Hippocampal formation (tissue), 2 donors: ENCODE measurements around the gene BRK1.
"Not testable (repeated sequence)": the region's sequence is repeated elsewhere in the genome, so short reads cannot be mapped to it uniquely, and the experiment has no call there.

Experiments used
- DNase-seq, 2 donors: peaks; one replicate each; lab custom pipeline; 2025; lab: John Stamatoyannopoulos, UW

BRK1 gene

GRCh38 chr3:10115326-10116137 is at the start of gene BRK1:
Gene BRK1 (plus strand): TSS chr3:10115675. CDS start chr3:10115702, 27 bp downstream.
- peak; percentile 89 to 91 for DNase-seq

DNA sequence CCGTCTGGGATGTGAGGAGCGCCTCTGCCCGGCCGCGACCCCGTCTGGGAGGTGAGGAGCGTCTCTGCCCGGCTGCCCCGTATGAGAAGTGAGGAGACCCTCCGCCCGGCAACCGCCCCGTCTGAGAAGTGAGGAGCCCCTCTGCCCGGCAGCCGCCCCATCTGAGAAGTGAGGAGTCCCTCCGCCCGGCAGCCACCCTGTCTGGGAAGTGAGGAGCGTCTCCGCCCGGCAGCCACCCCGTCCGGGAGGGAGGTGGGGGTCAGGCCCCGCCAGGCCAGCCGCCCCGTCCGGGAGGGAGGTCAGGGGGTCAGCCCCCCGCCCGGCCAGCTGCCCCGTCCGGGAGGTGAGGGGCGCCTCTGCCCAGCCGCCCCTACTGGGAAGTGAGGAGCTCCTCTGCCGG is 45.4 kb upstream of the BRK1 start:
- not testable (repeated sequence) for DNase-seq

- DNase-seq = no peak
Measured at GRCh38 chr3:10074666-10075065, 40.8 kb upstream of the BRK1 start.

GRCh38 chr3:10081871-10082270 is 33.6 kb upstream of the BRK1 start:
- DNase-seq = no peak

DNA sequence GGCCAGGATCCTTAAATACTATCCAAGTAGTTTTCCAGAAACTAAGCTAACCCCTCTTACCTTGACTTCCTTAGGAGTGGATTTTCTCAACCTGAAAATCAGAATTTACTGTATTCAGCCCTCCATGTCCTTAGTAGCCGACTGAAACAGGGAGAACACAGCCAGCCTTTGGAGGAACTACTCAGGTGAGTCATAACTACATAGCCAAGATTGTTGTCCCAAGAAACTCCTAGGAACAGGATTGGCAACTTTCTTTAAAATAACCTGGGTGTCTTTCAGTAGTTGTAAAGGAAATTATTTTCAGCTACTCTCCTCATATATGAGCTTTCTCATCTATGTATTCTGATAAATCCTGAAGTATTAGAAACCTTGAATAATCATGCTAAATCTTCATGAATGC is 29.7 kb upstream of the BRK1 start:
- no peak for DNase-seq

- DNase-seq = no peak
Measured at GRCh38 chr3:10088256-10088655, 27.2 kb upstream of the BRK1 start.

- DNase-seq = no peak
Measured at GRCh38 chr3:10090179-10090578, 25.3 kb upstream of the BRK1 start.

DNA sequence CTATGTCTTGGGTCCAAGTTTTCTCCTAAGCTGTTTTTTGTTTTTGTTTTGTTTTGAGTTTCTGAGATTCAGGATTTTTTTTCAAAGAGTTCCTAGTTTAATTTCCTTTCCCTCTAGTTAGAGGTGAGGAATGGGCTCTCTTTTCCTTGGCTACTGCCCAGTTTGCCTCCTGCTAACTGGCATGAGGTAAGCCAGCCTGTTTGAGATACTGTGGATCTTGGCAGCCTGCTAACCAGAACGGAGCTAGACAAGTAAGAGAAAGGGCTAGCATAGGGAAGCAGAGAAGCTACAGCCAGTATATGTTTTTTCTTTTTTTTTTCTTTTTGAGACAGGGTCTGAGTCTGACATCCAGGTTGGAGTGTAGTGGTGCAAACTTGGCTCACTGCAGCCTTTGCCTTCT is 24.7 kb upstream of the BRK1 start:
- DNase-seq = not testable (repeated sequence)

DNA sequence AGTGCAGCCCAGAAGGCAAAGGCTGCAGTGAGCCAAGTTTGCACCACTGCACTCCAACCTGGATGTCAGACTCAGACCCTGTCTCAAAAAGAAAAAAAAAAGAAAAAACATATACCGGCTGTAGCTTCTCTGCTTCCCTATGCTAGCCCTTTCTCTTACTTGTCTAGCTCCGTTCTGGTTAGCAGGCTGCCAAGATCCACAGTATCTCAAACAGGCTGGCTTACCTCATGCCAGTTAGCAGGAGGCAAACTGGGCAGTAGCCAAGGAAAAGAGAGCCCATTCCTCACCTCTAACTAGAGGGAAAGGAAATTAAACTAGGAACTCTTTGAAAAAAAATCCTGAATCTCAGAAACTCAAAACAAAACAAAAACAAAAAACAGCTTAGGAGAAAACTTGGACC is 24.1 kb upstream of the BRK1 start:
- DNase-seq = not testable (repeated sequence)

DNA sequence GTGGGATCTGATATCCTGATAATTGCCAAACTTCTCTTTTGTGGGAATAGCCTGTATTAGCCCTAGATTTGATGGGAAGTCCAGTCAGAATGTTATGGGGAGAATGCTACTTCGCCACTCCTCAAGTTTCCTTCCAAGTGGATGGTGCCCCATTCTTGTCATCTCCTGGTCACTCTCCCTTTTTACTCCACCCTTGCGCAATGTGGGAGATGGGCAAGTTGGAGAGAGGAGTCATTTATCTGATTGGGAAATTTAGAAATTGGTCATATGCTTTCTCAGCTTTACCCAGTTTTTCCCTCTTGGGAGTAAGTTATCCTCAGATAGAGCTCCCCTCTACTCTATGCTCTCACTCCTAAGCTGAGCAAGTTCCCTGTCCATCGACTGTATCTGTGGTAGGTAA is 21.8 kb upstream of the BRK1 start:
- DNase-seq = no peak

GRCh38 chr3:10099041-10099440 is 16.4 kb upstream of the BRK1 start:
- peak in 1 of 2 donors; percentile 33 for DNase-seq

GRCh38 chr3:10106919-10107318 is 8.6 kb upstream of the BRK1 start:
- DNase-seq = no peak

DNA sequence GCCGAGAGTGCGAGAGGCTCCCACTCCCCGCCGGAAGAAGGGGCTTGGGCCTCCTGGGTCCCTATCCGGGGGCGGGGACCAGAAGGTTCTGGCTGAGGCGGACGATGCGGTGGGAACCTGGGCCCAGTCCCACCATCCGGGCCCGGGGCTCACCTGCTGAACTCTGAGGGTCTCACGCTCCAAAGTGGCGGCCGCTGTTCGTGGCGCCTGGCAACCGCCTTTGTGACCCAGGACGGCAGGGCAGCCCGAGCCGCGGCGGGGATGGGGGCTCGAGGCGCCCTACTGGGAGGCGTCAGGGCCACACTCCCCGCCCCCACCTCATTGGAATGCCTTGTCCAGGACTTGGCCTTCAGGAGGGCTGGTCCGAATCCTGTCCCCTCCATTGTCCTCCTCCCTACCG is 7.4 kb upstream of the BRK1 start, which contains the start of gene FANCD2OS:
FANCD2OS (minus strand) TSS at position 165 of the 400 bp plus-strand sequence. CDS start 3,481 bp downstream, outside the sequence.
- no peak for DNase-seq

DNA sequence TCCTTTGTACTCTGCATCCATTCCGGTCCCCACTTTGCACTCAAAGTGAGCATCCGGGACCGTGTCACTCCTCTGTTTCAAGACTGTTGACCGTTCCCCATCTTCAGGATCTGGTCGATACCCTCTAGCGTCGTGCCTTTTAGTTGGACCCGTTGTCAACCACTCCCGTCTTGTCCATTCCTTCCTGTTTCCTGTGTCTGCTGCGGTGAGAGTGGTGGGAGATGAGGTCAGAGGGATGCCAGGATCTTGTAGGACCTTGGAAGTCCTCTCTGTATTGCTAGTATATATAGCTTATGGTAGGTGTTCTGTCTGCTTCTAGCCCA is 624 bp downstream of the BRK1 start:
- DNase-seq = no peak

GRCh38 chr3:10116928-10117327 is 1.5 kb downstream of the BRK1 start:
- DNase-seq = no peak

- DNase-seq = no peak
Measured at GRCh38 chr3:10119376-10119775, 3.9 kb downstream of the BRK1 start.

DNA sequence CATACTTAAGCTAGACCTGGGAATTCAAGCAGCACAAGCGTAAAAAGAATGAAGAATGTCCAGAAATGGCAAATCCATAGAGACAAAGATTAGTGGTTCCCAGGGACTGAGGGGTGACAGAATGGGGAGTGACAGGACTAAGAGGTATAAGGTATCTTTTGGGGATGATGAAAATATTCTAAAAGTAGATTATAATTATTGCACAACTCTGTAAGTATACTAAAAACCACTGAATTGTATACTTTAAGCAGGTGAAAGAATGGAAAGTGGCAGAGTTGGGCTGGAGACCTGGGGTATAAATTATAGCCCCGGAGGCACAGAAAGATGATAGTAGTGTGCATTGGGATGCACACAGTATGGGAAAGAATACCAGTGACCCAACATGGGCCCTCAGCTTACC is 5.6 kb downstream of the BRK1 start:
- DNase-seq = no peak

GRCh38 chr3:10122724-10123123 is 7.2 kb downstream of the BRK1 start:
- DNase-seq = no peak

DNA sequence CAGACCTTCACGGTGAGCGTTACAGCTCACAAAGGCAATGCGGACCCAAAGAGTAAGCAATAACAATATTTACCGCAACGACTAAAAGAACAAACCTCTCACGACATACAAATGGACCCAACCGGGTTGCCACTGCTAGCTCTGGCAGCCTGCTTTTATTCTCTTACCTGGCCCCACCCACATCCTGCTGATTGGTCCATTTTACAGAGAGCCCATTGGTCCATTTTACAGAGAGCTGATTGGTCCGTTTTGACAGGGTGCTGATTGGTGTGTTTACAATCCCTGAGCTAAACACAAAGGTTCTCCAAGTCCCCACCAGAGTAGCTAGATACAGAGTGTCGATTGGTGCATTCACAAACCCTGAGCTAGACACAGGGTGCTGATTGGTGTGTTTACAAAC is 20.4 kb downstream of the BRK1 start:
- DNase-seq = not testable (repeated sequence)

DNA sequence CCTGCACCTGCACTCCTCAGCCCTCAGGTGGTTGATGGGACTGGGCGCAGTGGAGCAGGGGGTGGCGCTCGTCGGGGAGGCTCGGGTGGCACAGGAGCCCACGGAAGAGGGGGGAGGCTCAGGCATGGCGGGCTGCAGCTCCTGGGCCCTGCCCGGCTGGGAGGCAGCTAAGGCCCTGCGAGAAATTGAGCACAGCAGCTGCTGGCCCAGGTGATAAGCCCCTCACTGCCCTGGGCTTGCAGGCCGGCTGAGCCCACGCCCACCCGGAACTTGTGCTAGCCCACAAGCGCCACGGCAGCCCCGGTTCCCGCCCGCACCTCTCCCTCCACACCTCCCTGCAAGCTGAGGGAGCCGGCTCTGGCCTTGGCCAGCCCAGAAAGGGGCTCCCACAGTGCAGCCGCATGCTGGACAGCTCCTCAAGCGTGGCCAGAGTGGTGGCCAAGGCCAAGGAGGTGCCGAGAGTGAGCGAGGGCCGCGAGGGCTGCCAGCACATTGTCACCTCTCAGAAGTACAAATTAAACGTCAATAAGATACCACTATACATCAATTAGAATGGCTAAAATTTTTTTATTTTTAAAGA is 21.0 kb downstream of the BRK1 start:
- no peak for DNase-seq

GRCh38 chr3:10137178-10137577 is 21.7 kb downstream of the BRK1 start:
- no peak for DNase-seq

DNA sequence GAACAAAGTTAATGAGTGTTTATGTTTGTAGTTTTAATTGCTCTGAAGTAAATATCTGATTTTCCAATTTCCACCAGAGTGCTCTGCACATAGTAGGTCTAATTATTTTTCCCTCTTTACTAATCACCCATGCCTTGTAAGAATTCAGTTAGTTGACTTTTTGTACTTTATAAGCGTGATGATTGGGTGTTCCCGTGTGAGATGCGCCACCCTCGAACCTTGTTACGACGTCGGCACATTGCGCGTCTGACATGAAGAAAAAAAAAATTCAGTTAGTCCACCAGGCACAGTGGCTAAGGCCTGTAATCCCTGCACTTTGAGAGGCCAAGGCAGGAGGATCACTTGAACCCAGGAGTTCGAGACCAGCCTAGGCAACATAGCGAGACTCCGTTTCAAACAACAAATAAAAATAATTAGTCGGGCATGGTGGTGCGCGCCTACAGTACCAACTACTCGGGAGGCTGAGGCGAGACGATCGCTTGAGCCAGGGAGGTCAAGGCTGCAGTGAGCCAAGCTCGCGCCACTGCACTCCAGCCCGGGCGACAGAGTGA is 25.6 kb downstream of the BRK1 start:
- no peak for DNase-seq
